K562 (cell line): ENCODE data around the gene SNX33. TPM values are rescaled to one million over a fixed set of nuclear protein-coding genes. Genes with fewer than 3 reads are reported as not detected.
A peak's percentile ranks its signal among the peaks of the same experiment; 100 is the strongest.

Source experiments
- ARID2 ChIP-seq: fragments of 450-650 bp; IDR thresholded peaks from 2 replicates; pipeline ENCODE4 v1.6.1; 2017; ENCODE audit warnings: antibody characterized with exemption, mild to moderate bottlenecking
- BRCA1 ChIP-seq, 2 experiments: fragments of 450-650 bp in 1 of 2; sonication (generic) in 1 of 2; formaldehyde crosslinking in 1 of 2; IDR thresholded peaks; 2 replicates each; pipeline versions ENCODE4 v1.5.0 to v1.6.1; 2017 to 2020; ENCODE audit warnings: mild to moderate bottlenecking in 1 of 2, missing genetic modification reagents in 1 of 2
- BRF1 ChIP-seq: IDR thresholded peaks from 3 replicates; pipeline ENCODE4 v1.6.1; 2011; ENCODE audit warnings: borderline replicate concordance, mild to moderate bottlenecking; ENCODE audit not compliant: insufficient read length; ENCODE audit errors: extremely low read depth
- BRF2 ChIP-seq: IDR thresholded peaks from 3 replicates; pipeline ENCODE4 v1.6.1; 2011; ENCODE audit warnings: borderline replicate concordance, mild to moderate bottlenecking; ENCODE audit not compliant: insufficient read length, insufficient read depth
- EHMT2 ChIP-seq: fragments of 450-650 bp; IDR thresholded peaks from 2 replicates; pipeline ENCODE4 v1.6.1; 2018; ENCODE audit warnings: antibody characterized with exemption
- ESRRB ChIP-seq: fragments of 250-450 bp; sonication (Bioruptor Pico); IDR thresholded peaks from 2 replicates; pipeline ENCODE4 v1.5.0; 2020; ENCODE audit warnings: mild to moderate bottlenecking, moderate library complexity, borderline replicate concordance
- FOXA3 ChIP-seq, 2 experiments: fragments of 450-650 bp in 1 of 2; sonication (generic) in 1 of 2; formaldehyde crosslinking; IDR thresholded peaks in 1 of 2; conservative IDR thresholded peaks in 1 of 2; 2 replicates each; pipeline versions ENCODE4 v1.4.0 to v1.8.0; 2020 to 2022; ENCODE audit warnings: mild to moderate bottlenecking in 2 of 2, missing genetic modification reagents in 1 of 2
- HNRNPL ChIP-seq: fragments of 200-400 bp; formaldehyde crosslinking; IDR thresholded peaks from 2 replicates; pipeline ENCODE4 v1.6.1; 2017; ENCODE audit warnings: low read depth, mild to moderate bottlenecking, low read length
- HSF4 ChIP-seq: fragments of 250-450 bp; sonication (Bioruptor Pico); IDR thresholded peaks from 2 replicates; pipeline ENCODE4 v2.1.2; 2022; ENCODE audit warnings: mild to moderate bottlenecking, moderate library complexity, borderline replicate concordance
- NRF1 ChIP-seq, 2 experiments: fragments of 450-650 bp; IDR thresholded peaks in 1 of 2; conservative IDR thresholded peaks in 1 of 2; 2 replicates each; pipeline ENCODE4 v1.6.1; 2014; ENCODE audit warnings: mild to moderate bottlenecking in 2 of 2
- POLR2G ChIP-seq: fragments of 200-400 bp; formaldehyde crosslinking; IDR thresholded peaks from 2 replicates; pipeline ENCODE4 v1.6.1; 2017; ENCODE audit warnings: low read depth, mild to moderate bottlenecking, antibody characterized with exemption, low read length, moderate library complexity
- RBM14 ChIP-seq: fragments of 200-400 bp; formaldehyde crosslinking; IDR thresholded peaks from 2 replicates; pipeline ENCODE4 v1.6.1; 2018; ENCODE audit warnings: low read depth, mild to moderate bottlenecking, low read length, moderate library complexity, borderline replicate concordance; ENCODE audit not compliant: insufficient read depth
- SIRT6 ChIP-seq: IDR thresholded peaks from one replicate; pipeline ENCODE4 v1.6.1; 2012; ENCODE audit warnings: low read depth, mild to moderate bottlenecking, control low read depth, inconsistent platforms, low read length, moderate library complexity
- TRIM24 ChIP-seq, 2 experiments: fragments of 450-650 bp; IDR thresholded peaks; 2 replicates each; pipeline ENCODE4 v1.6.1; 2016
- U2AF1 ChIP-seq: fragments of 200-400 bp; formaldehyde crosslinking; optimal IDR thresholded peaks from 2 replicates; pipeline ENCODE3; 2017; ENCODE audit warnings: mild to moderate bottlenecking, low read depth, low read length, moderate library complexity
- ZNF445 ChIP-seq: fragments of 250-450 bp; sonication (Bioruptor Pico); IDR thresholded peaks from 2 replicates; pipeline ENCODE4 v1.4.0; 2020; ENCODE audit warnings: low read depth, mild to moderate bottlenecking, moderate library complexity
- ZNF609 ChIP-seq: sonication (generic); formaldehyde crosslinking; IDR thresholded peaks from 2 replicates; pipeline ENCODE4 v1.8.1; 2023; ENCODE audit warnings: missing genetic modification reagents, mild to moderate bottlenecking, borderline replicate concordance
- polyA plus RNA-seq, 8 experiments: library from polyadenylated mRNA; depleted of rRNA in 4 of 8; stranded (reverse) in 5 of 8; unstranded in 3 of 8; fragments of >200 nt; fragmentation: Nextera tagmentation in 2 of 8; fragmentation: Illumina TruSeq in 1 of 8; extraction: Ambion mirVana in 2 of 8; extraction: Trizol in 1 of 8; gene quantifications; 2 replicates each; pipeline versions ENCODE4 v1.2.1 to v1.2.3, GENCODE V29; 2011 to 2014; ENCODE audit warnings: inconsistent platforms in 1 of 8, missing spikeins in 1 of 8
- total RNA-seq, 7 experiments: library from RNA; depleted of rRNA in 6 of 7; stranded (reverse); fragments of >200 nt in 6 of 7; fragmentation: Illumina TruSeq in 2 of 7; extraction: Trizol in 2 of 7; gene quantifications; 2 replicates each; pipeline versions ENCODE4 v1.2.1 to v1.2.3, GENCODE V29; 2011 to 2021; ENCODE audit warnings: low replicate concordance in 1 of 7

Gene SNX33
- total and polyA plus RNA-seq, 9 of the 15 experiments (the other 6 are each of a cell fraction or from before 2014, with no cell fraction given): 1.4 to 14.1 (median 8.2) TPM

GRCh38 chr15:75639709-75640482 is 7.8 kb upstream of the SNX33 start, which contains the start of gene IMP3 (continued):
- TF ChIP-seq EHMT2: no peak
- TF ChIP-seq ZNF609 (CRISPR knock-in tag): no peak
- peak in 1 of 2 experiments; percentile 57; a peak in 1 of 4 replicates for TF ChIP-seq FOXA3 (CRISPR knock-in tag; conservative IDR thresholded peaks at IDR 0.05 in 1 of 2, IDR thresholded peaks at IDR 0.05 in 1 of 2)
- peak; percentile 37 for TF ChIP-seq U2AF1
- no peak for TF ChIP-seq ZNF445
- TF ChIP-seq POLR2G: peak; percentile 100
- TF ChIP-seq ESRRB (CRISPR knock-in tag): no peak
- TF ChIP-seq ARID2: no peak
- no peak for TF ChIP-seq BRF2
- TF ChIP-seq BRF1: no peak
- no peak for TF ChIP-seq BRCA1 (IDR thresholded peaks at IDR 0.05)
- no peak for TF ChIP-seq BRCA1 (CRISPR knock-in tag; IDR thresholded peaks at IDR 0.05)
- TF ChIP-seq TRIM24 (IDR thresholded peaks at IDR 0.05): no peak
- TF ChIP-seq SIRT6: no peak
- TF ChIP-seq RBM14: no peak
- no peak for TF ChIP-seq HSF4 (CRISPR knock-in tag)
- TF ChIP-seq HNRNPL: no peak
- TF ChIP-seq NRF1 (conservative IDR thresholded peaks at IDR 0.05 in 1 of 2, IDR thresholded peaks at IDR 0.05 in 1 of 2): peak; percentile 91 to 93
